ENCODE measurements around the gene ACOXL.

ACOXL gene

DNA sequence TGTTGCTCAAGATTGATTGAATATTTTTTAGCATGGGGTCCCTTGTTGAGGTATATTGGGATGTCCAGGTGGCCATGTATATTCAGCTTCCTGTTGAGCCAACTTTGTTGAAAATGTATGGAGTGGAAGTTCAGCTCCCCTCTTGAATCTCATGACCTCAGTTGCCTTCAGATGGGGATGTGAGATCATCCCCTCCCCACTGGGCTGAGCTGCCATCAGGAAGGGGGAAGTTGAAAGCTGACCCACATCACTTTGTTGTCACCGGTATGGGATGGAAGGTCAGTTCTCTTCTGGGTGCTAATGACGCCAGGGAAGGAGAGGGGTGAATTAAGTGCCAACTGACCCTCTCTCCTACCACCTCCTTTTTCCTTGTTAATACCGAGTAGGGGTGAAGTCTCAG, 33.9 kb downstream of the ACOXL start:
- no peak for TF ChIP-seq CTCF (IDR thresholded peaks at IDR 0.05; ENCODE audit: low read depth, low read length)
- H3K4me3 ChIP-seq (ENCODE audit: low read depth, low read length) = no peak overlapping the region

GRCh38 chr2:110768591-110768990, 36.2 kb downstream of the ACOXL start:
- H3K4me3 ChIP-seq (ENCODE audit: low read depth, low read length) = no peak overlapping the region
- TF ChIP-seq CTCF (IDR thresholded peaks at IDR 0.05; ENCODE audit: low read depth, low read length) = no peak

DNA sequence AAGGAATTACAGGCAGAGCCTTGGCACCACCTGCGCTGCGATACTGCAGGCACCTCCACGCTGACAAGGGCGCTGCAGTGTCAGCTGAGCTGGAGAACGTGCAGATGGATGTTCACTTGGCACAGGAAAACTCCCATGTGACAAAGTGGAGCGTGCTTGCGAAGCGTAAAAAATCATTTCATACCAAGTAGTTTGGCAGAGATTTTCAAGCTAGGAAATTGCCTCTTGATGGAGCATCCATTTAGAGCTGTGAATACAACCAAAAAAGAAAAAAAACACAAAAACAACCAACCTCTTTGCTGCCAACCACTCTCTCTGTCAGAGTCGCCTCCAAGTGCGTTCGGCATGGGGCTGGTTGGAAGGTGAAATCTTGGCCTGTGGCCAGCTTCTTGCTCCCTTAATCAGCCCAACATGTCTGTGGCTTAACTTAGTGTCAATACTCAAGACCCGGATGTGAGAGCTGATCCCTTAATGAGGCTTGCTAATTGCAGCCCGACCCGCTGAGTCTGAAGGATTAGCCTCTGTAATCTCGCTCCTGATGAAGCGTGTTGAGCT, 38.1 kb downstream of the ACOXL start:
- no peak overlapping the region for H3K4me3 ChIP-seq (ENCODE audit: low read depth, low read length)

GRCh38 chr2:110770959-110771431, 38.6 kb downstream of the ACOXL start:
- no peak for TF ChIP-seq CTCF (IDR thresholded peaks at IDR 0.05; ENCODE audit: low read depth, low read length)
- H3K4me3 ChIP-seq (ENCODE audit: low read depth, low read length) = no peak overlapping the region

More for the DNA sequence above, 38.1 kb downstream of the ACOXL start:
- TF ChIP-seq CTCF (IDR thresholded peaks at IDR 0.05; ENCODE audit: low read depth, low read length) = no peak

DNA sequence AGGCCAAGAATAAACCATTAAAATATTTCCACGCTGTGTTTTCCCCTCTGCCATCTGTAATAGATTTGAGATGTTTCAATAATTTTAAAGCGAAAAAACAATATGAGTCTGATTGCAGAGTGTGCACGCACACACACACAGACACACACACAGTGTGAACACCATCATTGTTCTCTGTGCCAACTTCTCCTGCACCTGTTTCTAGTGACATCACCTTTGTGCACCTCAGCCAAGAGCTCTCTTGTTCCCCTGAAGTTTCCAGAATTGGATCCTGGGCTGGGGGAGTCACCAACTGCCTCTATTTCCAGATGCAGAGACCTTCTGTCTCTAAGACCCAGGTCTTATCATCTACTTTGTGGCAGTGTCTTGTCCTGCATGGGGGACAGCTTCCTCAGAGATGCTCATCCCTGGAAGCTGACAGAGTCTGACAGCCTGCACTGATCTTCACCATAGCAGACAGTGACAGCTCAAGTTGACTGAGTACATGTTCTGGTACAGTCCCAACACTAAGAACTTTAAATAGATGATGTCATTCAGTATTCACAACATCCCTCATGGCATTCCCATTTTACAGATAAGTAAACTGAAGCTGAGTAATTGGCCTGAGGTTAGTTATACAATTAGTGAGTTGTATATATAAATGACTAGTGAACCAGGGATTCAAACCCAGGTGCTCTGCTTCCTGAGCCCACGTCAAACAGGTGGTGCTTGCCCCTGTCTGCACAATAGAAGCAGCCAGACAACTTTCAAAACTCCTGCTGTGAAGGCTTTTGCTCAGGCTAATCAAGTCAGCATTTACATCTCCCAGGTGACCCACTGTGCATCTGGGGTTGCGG, 39.4 kb downstream of the ACOXL start:
- H3K4me3 ChIP-seq (ENCODE audit: low read depth, low read length) = no peak overlapping the region
- TF ChIP-seq CTCF (IDR thresholded peaks at IDR 0.05; ENCODE audit: low read depth, low read length) = no peak

GRCh38 chr2:110772383-110772755, 40.0 kb downstream of the ACOXL start:
- no peak for TF ChIP-seq CTCF (IDR thresholded peaks at IDR 0.05; ENCODE audit: low read depth, low read length)
- no peak overlapping the region for H3K4me3 ChIP-seq (ENCODE audit: low read depth, low read length)

- no peak overlapping the region for H3K4me3 ChIP-seq (ENCODE audit: low read depth, low read length)
- TF ChIP-seq CTCF (IDR thresholded peaks at IDR 0.05; ENCODE audit: low read depth, low read length) = no peak
These were observed 41.1 kb downstream of the ACOXL start for GRCh38 chr2:110773401-110773921.

All from WI38 (cell line).